A673 (cell line): ENCODE results near the gene CDH23. TPM values are rescaled to one million over a fixed set of nuclear protein-coding genes. Genes with fewer than 3 reads are reported as not detected.

Experiments used
- BruUV-seq: library from RNA; stranded (reverse); fragments of 400-500 nt; replicated peaks from 2 replicates; lab custom pipeline; 2021; lab: Mats Ljungman, UMichigan
- CTCF ChIA-PET: fragments of 300-600 bp; sonication (Branson Sonifier 250); formaldehyde crosslinking; loops from one replicate; lab custom pipeline; 2022; ENCODE audit warnings: antibody characterized with exemption; lab: Charles Lee
- POLR2A ChIA-PET: fragments of 300-600 bp; sonication (Branson Sonifier 250); formaldehyde crosslinking; loops from one replicate; lab custom pipeline; 2022; ENCODE audit warnings: antibody characterized with exemption; ENCODE audit not compliant: low non-redundant PET; lab: Charles Lee
- DNase-seq: peaks from one replicate; pipeline ENCODE4 v3.0.0-alpha.2; 2015; ENCODE audit warnings: low spot score
- H3K27ac ChIP-seq: fragments of 200-600 bp; sonication (generic); 2 replicates; pipeline ENCODE4 v1.5.1; 2016; ENCODE audit warnings: mixed run types, low read depth, mild to moderate bottlenecking, mixed read lengths, antibody characterized with exemption, low read length; ENCODE audit not compliant: poor library complexity, severe bottlenecking
- H3K27me3 ChIP-seq: fragments of 200-600 bp; sonication (generic); replicated peaks from 2 replicates; pipeline ENCODE4 v1.6.1; 2017; ENCODE audit warnings: mixed run types, low read depth, mild to moderate bottlenecking, mixed read lengths, antibody characterized with exemption, low read length; ENCODE audit not compliant: insufficient read depth, poor library complexity
- H3K36me3 ChIP-seq: fragments of 200-600 bp; sonication (generic); 2 replicates; pipeline ENCODE4 v1.6.1; 2016; ENCODE audit warnings: mixed run types, mild to moderate bottlenecking, mixed read lengths, antibody characterized with exemption, low read length; ENCODE audit not compliant: insufficient read depth, poor library complexity, severe bottlenecking
- H3K4me1 ChIP-seq: fragments of 200-600 bp; sonication (generic); 2 replicates; pipeline ENCODE4 v1.6.1; 2017; ENCODE audit warnings: mixed run types, mild to moderate bottlenecking, mixed read lengths, antibody characterized with exemption, low read length; ENCODE audit not compliant: insufficient read depth, poor library complexity, severe bottlenecking
- H3K4me3 ChIP-seq: fragments of 200-600 bp; sonication (generic); 2 replicates; pipeline ENCODE4 v1.5.1; 2016; ENCODE audit warnings: low read depth, mixed run types, mild to moderate bottlenecking, mixed read lengths, low read length; ENCODE audit not compliant: poor library complexity, severe bottlenecking
- H3K9me3 ChIP-seq: fragments of 200-600 bp; sonication (generic); 2 replicates; pipeline ENCODE4 v1.6.1; 2016; ENCODE audit warnings: mixed run types, low read depth, mild to moderate bottlenecking, mixed read lengths, antibody characterized with exemption, low read length; ENCODE audit not compliant: poor library complexity, severe bottlenecking
- CTCF ChIP-seq: fragments of 300-800, 200-600 bp; sonication (generic); conservative IDR thresholded peaks from 2 replicates; pipeline ENCODE4 v1.5.1; 2017; ENCODE audit warnings: low read depth, mild to moderate bottlenecking, antibody characterized with exemption, low read length, moderate library complexity, mixed read lengths
- EZH2 ChIP-seq: fragments of 200-600 bp; sonication (generic); IDR thresholded peaks from 2 replicates; pipeline ENCODE4 v1.6.1; 2017; ENCODE audit warnings: borderline replicate concordance, low read depth, mild to moderate bottlenecking, mixed read lengths, antibody characterized with exemption, low read length; ENCODE audit not compliant: poor library complexity, severe bottlenecking
- intact Hi-C: fragments of 100-400 bp; cut with micrococcal nuclease; formaldehyde crosslinking; loops from one replicate; pipeline ENCODE4 v1.10.0; 2022; ENCODE audit not compliant: unreplicated experiment
- total RNA-seq: library from RNA; stranded (reverse); gene quantifications from 2 replicates; pipeline ENCODE4 v1.2.3, GENCODE V29; 2021

Gene CDH23
- total RNA-seq, 1 experiment from 2014 or later: 49.7 TPM

- peaks cover 15% of the 10 kb centered on the region for H3K4me1 ChIP-seq
- CTCF ChIA-PET: no interaction called here
- H3K4me3 ChIP-seq: peak overlapping the region; percentile 67
- no peaks in the 10 kb centered on the region for H3K36me3 ChIP-seq
- TF ChIP-seq EZH2 (no peak), CTCF (no peak)
- intact Hi-C loops: loop anchor here (5.0 kb wide), 1 partner anchor 297 kb away; no protein-coding TSS in a partner anchor
- H3K27me3 ChIP-seq: no peaks in the 10 kb centered on the region
- DNase-seq: no peak
- H3K9me3 ChIP-seq: no peaks in the 10 kb centered on the region
- no peak overlapping the region for H3K27ac ChIP-seq
- POLR2A ChIA-PET: no interaction called here
- no TSS peak for BruUV-seq
Measured at GRCh38 chr10:71399946-71400345, 3.2 kb downstream of the CDH23 start.

DNA sequence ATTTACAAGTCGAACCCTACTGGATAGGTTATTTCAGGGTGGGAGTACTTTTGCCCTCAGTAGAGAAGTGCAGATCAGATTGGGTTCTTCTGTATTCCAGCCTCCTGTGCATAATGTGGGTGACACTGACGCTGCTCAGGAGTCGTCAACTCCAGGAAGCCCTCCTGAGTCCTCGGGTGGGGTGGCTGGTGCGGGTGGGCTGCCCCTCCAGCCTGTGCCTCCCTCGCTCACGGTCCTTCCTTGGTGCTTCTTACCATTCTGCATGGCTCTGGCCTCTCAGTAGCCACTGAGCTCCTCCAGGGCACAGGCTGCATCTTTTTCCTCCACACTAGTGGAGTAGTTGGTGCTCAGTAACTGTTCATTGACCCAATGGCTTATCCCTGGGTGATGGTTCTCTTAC, 4.3 kb downstream of the CDH23 start:
- Histone ChIP-seq H3K27ac (no peak overlapping the region), H3K27me3 (no peaks in the 10 kb centered on the region), H3K4me1 (peaks cover 19% of the 10 kb centered on the region), H3K36me3 (no peaks in the 10 kb centered on the region), H3K4me3 (no peak overlapping the region), H3K9me3 (no peaks in the 10 kb centered on the region)
- intact Hi-C loops: no loop called here
- ChIA-PET CTCF (no interaction called here), POLR2A (no interaction called here)
- no TSS peak for BruUV-seq
- TF ChIP-seq CTCF (no peak), EZH2 (no peak)
- no peak for DNase-seq

DNA sequence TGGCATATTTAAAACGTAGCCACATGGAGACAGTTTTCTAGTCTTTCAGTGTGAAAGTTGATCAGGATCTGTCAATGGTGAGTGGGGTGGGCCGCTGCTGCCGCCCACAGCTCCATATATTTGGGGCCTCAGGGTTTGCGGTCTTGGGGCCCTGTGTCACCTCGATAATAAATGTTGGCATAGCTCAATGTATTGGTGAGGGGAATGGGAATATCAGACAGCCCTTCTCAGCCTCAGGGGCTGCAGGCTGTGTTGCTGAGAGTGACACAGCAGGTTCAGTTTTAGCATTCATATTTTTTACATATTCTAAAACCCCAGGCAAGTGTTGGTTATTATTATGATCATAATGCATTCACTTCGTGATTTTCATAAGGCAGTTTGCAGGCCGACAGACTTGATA, 5.3 kb downstream of the CDH23 start:
- intact Hi-C loops: no loop called here

More for the DNA sequence above, 5.3 kb downstream of the CDH23 start:
- H3K9me3 ChIP-seq: no peaks in the 10 kb centered on the region
- ChIA-PET CTCF (no interaction called here), POLR2A (no interaction called here)
- no TSS peak for BruUV-seq
- TF ChIP-seq EZH2 (no peak), CTCF (no peak)
- H3K4me1 ChIP-seq: peaks cover 20% of the 10 kb centered on the region
- H3K36me3 ChIP-seq: no peaks in the 10 kb centered on the region
- DNase-seq: no peak
- no peaks in the 10 kb centered on the region for H3K27me3 ChIP-seq
- H3K27ac ChIP-seq: peak overlapping the region; percentile 4
- no peak overlapping the region for H3K4me3 ChIP-seq
